Neural cell (in vitro differentiated cells): ENCODE results near the gene CACNA1C. TPM values are rescaled to one million over a fixed set of nuclear protein-coding genes. Genes with fewer than 3 reads are reported as not detected.

ENCODE experiments used
- H2AFZ ChIP-seq: fragments of 200-600, 300-800 bp; sonication (generic), shearing (Covaris generic); 2 replicates; pipeline ENCODE4 v1.6.0; 2014; ENCODE audit warnings: low read depth, mild to moderate bottlenecking, antibody characterized with exemption, low read length, moderate library complexity
- H3F3A ChIP-seq: fragments of 200-600 bp; shearing (Covaris generic); 2 replicates; pipeline ENCODE4 v1.6.1; 2016; ENCODE audit warnings: mild to moderate bottlenecking, moderate library complexity, mixed read lengths, antibody characterized with exemption, low read length; ENCODE audit not compliant: insufficient read depth, poor library complexity, severe bottlenecking
- H3K27ac ChIP-seq: fragments of 200-600, 300-800 bp; sonication (generic), shearing (Covaris generic); 2 replicates; pipeline ENCODE4 v1.5.1; 2014; ENCODE audit warnings: mild to moderate bottlenecking, low read length, moderate library complexity
- H3K27me3 ChIP-seq: fragments of 300-800, 200-600 bp; sonication (generic), shearing (Covaris generic); 2 replicates; pipeline ENCODE4 v1.6.0; 2014; ENCODE audit warnings: mild to moderate bottlenecking, low read depth, low read length, moderate library complexity; ENCODE audit not compliant: insufficient read depth
- H3K36me3 ChIP-seq: fragments of 300-800, 200-600 bp; sonication (generic), shearing (Covaris generic); 2 replicates; pipeline ENCODE4 v1.5.1; 2014; ENCODE audit warnings: mild to moderate bottlenecking, antibody characterized with exemption, low read length, moderate library complexity; ENCODE audit not compliant: insufficient read depth
- H3K4me2 ChIP-seq: fragments of 300-800, 200-600 bp; sonication (generic), shearing (Covaris generic); 2 replicates; pipeline ENCODE4 v1.6.0; 2014; ENCODE audit warnings: mild to moderate bottlenecking, low read length
- H3K4me3 ChIP-seq: fragments of 300-800, 200-600 bp; sonication (generic), shearing (Covaris generic); 2 replicates; pipeline ENCODE4 v1.5.1; 2014; ENCODE audit warnings: mild to moderate bottlenecking, low read length, moderate library complexity
- H3K79me2 ChIP-seq: fragments of 200-600 bp; shearing (Covaris generic); replicated peaks from 2 replicates; pipeline ENCODE4 v1.6.0; 2014; ENCODE audit warnings: mild to moderate bottlenecking, low read length, moderate library complexity; ENCODE audit not compliant: insufficient read depth
- H3K9ac ChIP-seq: fragments of 300-800, 200-600 bp; sonication (generic), shearing (Covaris generic); 2 replicates; pipeline ENCODE4 v1.6.1; 2016; ENCODE audit warnings: mild to moderate bottlenecking, low read length, mixed read lengths
- H3K9me2 ChIP-seq: fragments of 200-600 bp; shearing (Covaris generic); 2 replicates; pipeline ENCODE4 v1.6.1; 2016; ENCODE audit warnings: mild to moderate bottlenecking, low read length, mixed read lengths; ENCODE audit not compliant: insufficient read depth
- H3K9me3 ChIP-seq: fragments of 200-600, 300-800 bp; sonication (generic), shearing (Covaris generic); 2 replicates; pipeline ENCODE4 v1.6.1; 2016; ENCODE audit warnings: mild to moderate bottlenecking, mixed run types, low read length, moderate library complexity, mixed read lengths
- H4K20me1 ChIP-seq: fragments of 200-600 bp; shearing (Covaris generic); 2 replicates; pipeline ENCODE4 v1.6.1; 2016; ENCODE audit warnings: mild to moderate bottlenecking, mixed run types; ENCODE audit not compliant: insufficient read depth
- EP300 ChIP-seq: fragments of 450-650 bp; conservative IDR thresholded peaks from 2 replicates; pipeline ENCODE4 v1.6.1; 2014; ENCODE audit warnings: antibody characterized with exemption, mild to moderate bottlenecking, moderate library complexity; ENCODE audit not compliant: poor library complexity, severe bottlenecking
- EZH2 ChIP-seq: fragments of 200-600, 300-800 bp; shearing (Covaris generic), sonication (generic); IDR thresholded peaks from 2 replicates; pipeline ENCODE4 v1.6.1; 2014; ENCODE audit warnings: antibody characterized with exemption, low read length, borderline replicate concordance, mild to moderate bottlenecking; ENCODE audit not compliant: insufficient read depth, poor library complexity, severe bottlenecking
- MXI1 ChIP-seq: fragments of 450-650 bp; conservative IDR thresholded peaks from 2 replicates; pipeline ENCODE4 v1.6.1; 2014; ENCODE audit warnings: antibody characterized with exemption, mild to moderate bottlenecking; ENCODE audit not compliant: poor library complexity, severe bottlenecking
- POLR2AphosphoS5 ChIP-seq: IDR thresholded peaks from 2 replicates; pipeline ENCODE4 v1.6.1; 2012
- RAD21 ChIP-seq: fragments of 450-650 bp; conservative IDR thresholded peaks from 2 replicates; pipeline ENCODE4 v1.6.1; 2014; ENCODE audit warnings: antibody characterized with exemption, mild to moderate bottlenecking, moderate library complexity
- REST ChIP-seq: IDR thresholded peaks from 2 replicates; pipeline ENCODE4 v1.6.1; 2012; ENCODE audit warnings: borderline replicate concordance
- SMC3 ChIP-seq: fragments of 450-650 bp; conservative IDR thresholded peaks from 2 replicates; pipeline ENCODE4 v1.6.1; 2014; ENCODE audit warnings: antibody characterized with exemption, mild to moderate bottlenecking, moderate library complexity; ENCODE audit not compliant: poor library complexity
- TAF1 ChIP-seq: IDR thresholded peaks from 2 replicates; pipeline ENCODE4 v1.6.1; 2012; ENCODE audit warnings: low read depth
- polyA plus RNA-seq: library from polyadenylated mRNA; depleted of rRNA; stranded (reverse); fragments of >200 nt; gene quantifications from 2 replicates; pipeline ENCODE4 v1.2.3, GENCODE V29; 2014
- TF ChIP-seq, protein P1 (sequence below): fragments of 450-650 bp; IDR thresholded peaks from 2 replicates; pipeline ENCODE4 v1.5.1; 2014; ENCODE audit warnings: antibody characterized with exemption, mild to moderate bottlenecking, moderate library complexity; ENCODE audit not compliant: poor library complexity, severe bottlenecking

CACNA1C gene
- polyA plus RNA-seq, 1 donor from 2014 or later = 9.7 TPM

GRCh38 chr12:2737656-2738241, 685.0 kb downstream of the CACNA1C start:
- Histone ChIP-seq H4K20me1 (no peaks in the 10 kb centered on the region), H3K79me2 (no peaks in the 10 kb centered on the region), H2AFZ (no peak overlapping the region), H3K27ac (no peak overlapping the region), H3K4me3 (no peak overlapping the region), H3K9me2 (no peaks in the 10 kb centered on the region), H3K27me3 (no peaks in the 10 kb centered on the region), H3K36me3 (no peaks in the 10 kb centered on the region), H3K4me2 (no peak overlapping the region), H3F3A (no peaks in the 10 kb centered on the region), H3K9ac (no peak overlapping the region), H3K9me3 (no peaks in the 10 kb centered on the region)
- no peak for TF ChIP-seq EP300
- TF ChIP-seq TAF1 = no peak
- TF ChIP-seq SMC3 = no peak
- TF ChIP-seq EZH2 = no peak
- no peak for TF ChIP-seq POLR2AphosphoS5
- TF ChIP-seq RAD21 = no peak
- TF ChIP-seq MXI1 = no peak
- TF ChIP-seq REST = no peak
- TF ChIP-seq, protein P1, sequence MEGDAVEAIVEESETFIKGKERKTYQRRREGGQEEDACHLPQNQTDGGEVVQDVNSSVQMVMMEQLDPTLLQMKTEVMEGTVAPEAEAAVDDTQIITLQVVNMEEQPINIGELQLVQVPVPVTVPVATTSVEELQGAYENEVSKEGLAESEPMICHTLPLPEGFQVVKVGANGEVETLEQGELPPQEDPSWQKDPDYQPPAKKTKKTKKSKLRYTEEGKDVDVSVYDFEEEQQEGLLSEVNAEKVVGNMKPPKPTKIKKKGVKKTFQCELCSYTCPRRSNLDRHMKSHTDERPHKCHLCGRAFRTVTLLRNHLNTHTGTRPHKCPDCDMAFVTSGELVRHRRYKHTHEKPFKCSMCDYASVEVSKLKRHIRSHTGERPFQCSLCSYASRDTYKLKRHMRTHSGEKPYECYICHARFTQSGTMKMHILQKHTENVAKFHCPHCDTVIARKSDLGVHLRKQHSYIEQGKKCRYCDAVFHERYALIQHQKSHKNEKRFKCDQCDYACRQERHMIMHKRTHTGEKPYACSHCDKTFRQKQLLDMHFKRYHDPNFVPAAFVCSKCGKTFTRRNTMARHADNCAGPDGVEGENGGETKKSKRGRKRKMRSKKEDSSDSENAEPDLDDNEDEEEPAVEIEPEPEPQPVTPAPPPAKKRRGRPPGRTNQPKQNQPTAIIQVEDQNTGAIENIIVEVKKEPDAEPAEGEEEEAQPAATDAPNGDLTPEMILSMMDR = no peak

GRCh38 chr12:2739069-2739468, 686.3 kb downstream of the CACNA1C start:
- Histone ChIP-seq H3K36me3 (no peaks in the 10 kb centered on the region), H3K27me3 (no peaks in the 10 kb centered on the region), H3K9ac (no peak overlapping the region), H3K4me3 (no peak overlapping the region), H3K4me2 (no peak overlapping the region), H3K9me3 (no peaks in the 10 kb centered on the region), H3K9me2 (no peaks in the 10 kb centered on the region), H3F3A (no peaks in the 10 kb centered on the region), H2AFZ (no peak overlapping the region), H4K20me1 (no peaks in the 10 kb centered on the region), H3K79me2 (no peaks in the 10 kb centered on the region), H3K27ac (no peak overlapping the region)
- TF ChIP-seq MXI1 (no peak), RAD21 (no peak), EZH2 (no peak), EP300 (no peak), POLR2AphosphoS5 (no peak), SMC3 (no peak), REST (no peak), TAF1 (no peak)
- TF ChIP-seq, protein P1 = no peak
